Measurements from ENCODE around the gene TRAPPC2B. TPM values are rescaled to one million over a fixed set of nuclear protein-coding genes. Genes with fewer than 3 reads are reported as not detected.

The TRAPPC2B gene
- total RNA-seq, 2 experiments from 2014 or later = 6.0 to 7.4 TPM

DNA sequence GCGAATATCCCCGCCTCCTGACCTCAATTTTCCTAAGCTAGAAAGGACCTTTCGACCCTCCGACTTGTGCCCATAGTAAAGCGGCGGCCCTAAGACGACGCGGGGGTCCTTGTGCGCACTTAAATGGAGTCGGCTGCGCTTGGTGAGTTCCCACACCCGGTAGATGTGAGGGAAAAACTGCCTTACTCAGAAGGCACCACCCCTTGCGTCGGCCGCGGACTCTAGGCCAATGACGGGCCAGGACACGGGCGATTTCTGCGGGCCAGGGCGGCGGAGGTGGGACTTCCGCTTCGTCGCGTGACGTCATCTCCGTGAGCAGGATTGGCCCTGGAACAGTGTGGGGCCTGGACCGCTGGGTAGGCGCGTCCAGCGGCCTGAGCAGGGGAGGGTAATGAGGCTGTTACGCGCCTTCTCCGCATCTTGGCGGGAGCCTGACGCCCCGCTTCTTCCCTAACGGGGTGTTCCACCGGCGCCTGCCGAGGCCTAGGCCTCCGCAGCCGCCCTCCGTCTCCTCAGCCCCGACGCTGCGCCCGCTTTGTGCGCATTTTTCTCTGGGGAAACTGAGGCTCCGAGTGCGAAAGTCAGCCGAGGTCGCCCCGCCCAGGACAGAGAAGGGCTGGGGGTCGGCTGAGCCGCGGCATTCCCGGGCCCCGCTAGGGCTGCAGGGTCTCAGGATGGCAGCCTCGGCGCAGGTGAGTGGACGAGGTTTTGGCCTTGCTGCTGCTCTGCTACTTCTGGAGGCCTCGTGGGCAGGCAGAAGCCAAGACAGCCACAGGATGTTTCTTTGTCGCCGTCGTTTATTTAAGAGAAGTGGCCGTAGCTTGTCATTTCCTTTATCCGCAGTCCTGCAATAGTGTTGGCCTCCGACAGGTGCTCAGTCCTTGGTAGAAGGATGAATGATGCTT is 42.9 kb upstream of the TRAPPC2B start, which contains the start of gene ZNF543:
Gene ZNF543, plus strand, starts transcription at position 293 of the 905 bp plus-strand sequence. Its CDS starts 382 bp downstream, at position 675.
- H3K4me3 Mint-ChIP-seq = peak within 1 kb of the TSS; percentile 90
- H3K4me1 Mint-ChIP-seq (ENCODE audit: low read depth) = peaks cover 29% of the 10 kb centered on the region
- ATAC-seq = peak; percentile 98
- peak within 1 kb of the TSS; percentile 91 for H3K27ac Mint-ChIP-seq
- intact Hi-C loops (cut with micrococcal nuclease) = no loop called here
- H3K9me3 Mint-ChIP-seq = peaks cover 24% of the 10 kb centered on the region
- TF ChIP-seq, protein P1, sequence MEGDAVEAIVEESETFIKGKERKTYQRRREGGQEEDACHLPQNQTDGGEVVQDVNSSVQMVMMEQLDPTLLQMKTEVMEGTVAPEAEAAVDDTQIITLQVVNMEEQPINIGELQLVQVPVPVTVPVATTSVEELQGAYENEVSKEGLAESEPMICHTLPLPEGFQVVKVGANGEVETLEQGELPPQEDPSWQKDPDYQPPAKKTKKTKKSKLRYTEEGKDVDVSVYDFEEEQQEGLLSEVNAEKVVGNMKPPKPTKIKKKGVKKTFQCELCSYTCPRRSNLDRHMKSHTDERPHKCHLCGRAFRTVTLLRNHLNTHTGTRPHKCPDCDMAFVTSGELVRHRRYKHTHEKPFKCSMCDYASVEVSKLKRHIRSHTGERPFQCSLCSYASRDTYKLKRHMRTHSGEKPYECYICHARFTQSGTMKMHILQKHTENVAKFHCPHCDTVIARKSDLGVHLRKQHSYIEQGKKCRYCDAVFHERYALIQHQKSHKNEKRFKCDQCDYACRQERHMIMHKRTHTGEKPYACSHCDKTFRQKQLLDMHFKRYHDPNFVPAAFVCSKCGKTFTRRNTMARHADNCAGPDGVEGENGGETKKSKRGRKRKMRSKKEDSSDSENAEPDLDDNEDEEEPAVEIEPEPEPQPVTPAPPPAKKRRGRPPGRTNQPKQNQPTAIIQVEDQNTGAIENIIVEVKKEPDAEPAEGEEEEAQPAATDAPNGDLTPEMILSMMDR (IDR thresholded peaks at IDR 0.05) = no peak
- ChIA-PET POLR2A (interaction anchor here (0.6 to 2.1 kb wide), 4 partner anchors 14 to 116 kb away, joined by 3 to 5 read pairs (median 4); no protein-coding TSS in a partner anchor), CTCF (interaction anchor here (1.0 kb wide), 1 partner anchor 12 kb away, joined by 3 read pairs; no protein-coding TSS in a partner anchor)
- DNase-seq = peak; percentile 97
- peaks cover 40% of the 10 kb centered on the region for H3K36me3 Mint-ChIP-seq (ENCODE audit: low read depth)
- H3K27me3 Mint-ChIP-seq = peaks cover 14% of the 10 kb centered on the region

DNA sequence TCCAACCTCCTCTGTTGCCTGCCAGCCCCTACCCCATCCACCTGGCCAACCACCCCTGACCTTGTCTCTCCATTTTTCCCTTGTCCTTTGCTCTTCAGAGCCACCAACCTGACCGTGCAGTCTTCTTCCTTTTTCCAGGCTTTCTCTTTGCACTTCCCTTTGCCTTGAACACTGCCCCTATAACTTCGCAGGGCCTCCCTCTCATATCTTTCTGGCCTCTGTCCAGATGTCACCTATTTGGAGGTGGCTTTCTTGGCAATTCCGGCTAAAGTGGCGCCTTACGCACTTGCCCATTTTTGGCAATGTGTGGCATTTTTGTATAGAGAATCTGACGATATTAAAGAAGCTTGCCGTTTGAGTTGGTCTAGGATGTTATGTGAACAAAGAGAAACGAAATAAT is 42.2 kb upstream of the TRAPPC2B start:
- Mint-ChIP-seq H3K4me3 (peak overlapping the region; percentile 90), H3K4me1 (ENCODE audit: low read depth) (peaks cover 29% of the 10 kb centered on the region), H3K36me3 (ENCODE audit: low read depth) (peaks cover 47% of the 10 kb centered on the region), H3K27ac (peak overlapping the region; percentile 91), H3K9me3 (peaks cover 24% of the 10 kb centered on the region), H3K27me3 (peaks cover 9% of the 10 kb centered on the region)
- ChIA-PET POLR2A (interaction anchor here (0.6 to 2.1 kb wide), 4 partner anchors 15 to 115 kb away, joined by 3 to 5 read pairs (median 4); no protein-coding TSS in a partner anchor), CTCF (interaction anchor here (1.0 to 1.3 kb wide), 2 partner anchors 12 to 83 kb away, joined by 3 read pairs; no protein-coding TSS in a partner anchor)
- ATAC-seq (no peak), DNase-seq (no peak)
- TF ChIP-seq, protein P1 (IDR thresholded peaks at IDR 0.05) = no peak
- intact Hi-C loops (cut with micrococcal nuclease) = no loop called here

DNA sequence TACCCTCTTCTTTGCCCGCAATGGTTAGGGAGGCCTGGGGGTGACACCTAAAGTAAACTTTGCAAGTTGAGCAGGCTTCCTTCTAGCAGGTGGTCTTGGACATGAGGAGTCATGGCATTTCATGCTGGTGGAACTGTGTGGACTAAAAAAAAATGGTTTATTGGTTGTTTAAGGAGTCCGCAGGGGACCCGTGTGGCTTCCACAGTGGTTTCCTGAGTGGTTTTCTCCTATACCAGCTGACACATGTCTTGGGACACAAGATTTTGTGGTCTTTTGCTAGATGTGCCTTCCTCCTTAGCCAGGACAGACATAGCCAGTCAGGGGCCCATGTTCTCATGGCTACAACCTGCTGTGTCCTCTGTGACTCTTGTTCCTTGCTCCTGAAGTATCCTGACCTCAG is 41.6 kb upstream of the TRAPPC2B start:
- Mint-ChIP-seq H3K4me3 (peak overlapping the region; percentile 90), H3K4me1 (ENCODE audit: low read depth) (peaks cover 29% of the 10 kb centered on the region), H3K9me3 (peaks cover 24% of the 10 kb centered on the region), H3K36me3 (ENCODE audit: low read depth) (peaks cover 53% of the 10 kb centered on the region), H3K27me3 (peaks cover 5% of the 10 kb centered on the region), H3K27ac (peak overlapping the region; percentile 91)
- TF ChIP-seq, protein P1 (IDR thresholded peaks at IDR 0.05) = no peak
- ATAC-seq (no peak), DNase-seq (no peak)
- intact Hi-C loops (cut with micrococcal nuclease) = no loop called here
- ChIA-PET POLR2A (interaction anchor here (0.6 to 2.1 kb wide), 4 partner anchors 16 to 285 kb away, joined by 3 to 5 read pairs (median 4); no protein-coding TSS in a partner anchor), CTCF (interaction anchor here (1.0 to 1.3 kb wide), 2 partner anchors 11 to 82 kb away, joined by 3 read pairs; no protein-coding TSS in a partner anchor)

DNA sequence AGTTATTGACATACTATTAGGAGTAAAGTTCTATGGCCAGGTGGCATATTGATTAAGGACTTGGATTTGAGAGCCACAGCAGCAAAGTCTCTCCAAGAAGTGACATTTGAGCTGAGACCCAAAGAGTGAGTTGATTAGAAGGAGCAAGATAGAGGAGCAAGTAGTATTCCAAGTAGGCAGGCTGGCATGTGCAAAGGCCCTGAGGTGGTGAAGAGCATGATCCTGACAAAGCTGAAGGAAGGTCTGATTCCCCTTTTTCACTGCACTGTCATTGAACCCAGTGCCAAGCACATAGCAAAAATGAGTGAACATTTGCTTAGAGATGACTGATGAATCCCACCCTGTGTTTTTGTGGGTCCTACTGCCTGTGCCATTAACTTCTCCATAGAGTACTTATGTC is 38.4 kb upstream of the TRAPPC2B start:
- H3K27ac Mint-ChIP-seq = no peak overlapping the region
- no peak for DNase-seq
- CTCF ChIA-PET = no interaction called here
- ATAC-seq = no peak
- no peak overlapping the region for H3K4me3 Mint-ChIP-seq
- intact Hi-C loops (cut with micrococcal nuclease) = no loop called here
- peaks cover 84% of the 10 kb centered on the region for H3K36me3 Mint-ChIP-seq (ENCODE audit: low read depth)
- peaks cover 23% of the 10 kb centered on the region for H3K4me1 Mint-ChIP-seq (ENCODE audit: low read depth)
- H3K9me3 Mint-ChIP-seq = peaks cover 45% of the 10 kb centered on the region
- H3K27me3 Mint-ChIP-seq = no peaks in the 10 kb centered on the region
- POLR2A ChIA-PET = no interaction called here
- TF ChIP-seq, protein P1 (IDR thresholded peaks at IDR 0.05) = no peak

DNA sequence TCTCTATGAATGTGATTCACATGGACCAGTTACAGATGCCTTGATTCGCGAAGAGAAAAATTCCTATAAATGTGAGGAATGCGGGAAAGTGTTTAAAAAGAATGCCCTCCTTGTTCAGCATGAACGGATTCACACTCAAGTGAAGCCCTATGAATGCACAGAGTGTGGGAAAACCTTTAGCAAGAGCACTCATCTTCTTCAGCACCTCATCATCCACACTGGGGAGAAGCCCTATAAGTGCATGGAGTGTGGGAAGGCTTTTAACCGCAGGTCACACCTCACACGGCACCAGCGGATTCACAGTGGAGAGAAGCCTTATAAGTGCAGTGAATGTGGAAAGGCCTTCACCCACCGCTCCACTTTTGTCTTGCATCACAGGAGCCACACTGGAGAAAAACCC is 35.4 kb upstream of the TRAPPC2B start:
- Mint-ChIP-seq H3K27me3 (no peaks in the 10 kb centered on the region), H3K4me1 (ENCODE audit: low read depth) (no peaks in the 10 kb centered on the region), H3K4me3 (no peak overlapping the region), H3K36me3 (ENCODE audit: low read depth) (peaks cover 82% of the 10 kb centered on the region), H3K27ac (no peak overlapping the region), H3K9me3 (peaks cover 43% of the 10 kb centered on the region)
- CTCF ChIA-PET = no interaction called here
- POLR2A ChIA-PET = no interaction called here
- intact Hi-C loops (cut with micrococcal nuclease) = no loop called here
- TF ChIP-seq, protein P1 (IDR thresholded peaks at IDR 0.05) = no peak
- DNase-seq (no peak), ATAC-seq (no peak)
